Activated naive CD4-positive, alpha-beta T cell treated with anti-CD3 and anti-CD28 coated beads, Interleukin-2, amount 10 ng/mL, durations not matched to agents 7 days and 5 days (primary cell): ENCODE measurements around the gene HSPB3.
A peak's percentile ranks its signal among the peaks of the same experiment; 100 is the strongest.

Source experiments
- CTCF ChIA-PET: fragments of 350-600 bp; sonication (Branson Sonifier 250); formaldehyde crosslinking; loops from one replicate; lab custom pipeline; 2021; ENCODE audit warnings: antibody characterized with exemption; lab: Charles Lee
- DNase-seq: peaks from one replicate; pipeline ENCODE4 v3.0.0-alpha.2; 2020
- H3K27ac Mint-ChIP-seq: one replicate; pipeline ENCODE4 v1.8.0; 2021; ENCODE audit warnings: mild to moderate bottlenecking, moderate library complexity, mixed read lengths
- H3K27me3 Mint-ChIP-seq: one replicate; pipeline ENCODE4 v1.8.0; 2021; ENCODE audit warnings: mild to moderate bottlenecking, mixed read lengths
- H3K36me3 Mint-ChIP-seq: one replicate; pipeline ENCODE4 v1.8.0; 2021; ENCODE audit warnings: mixed read lengths
- H3K4me1 Mint-ChIP-seq: one replicate; pipeline ENCODE4 v1.8.0; 2021; ENCODE audit warnings: mixed read lengths
- H3K4me3 Mint-ChIP-seq: one replicate; pipeline ENCODE4 v1.8.0; 2021; ENCODE audit warnings: mild to moderate bottlenecking, moderate library complexity, mixed read lengths
- H3K9me3 Mint-ChIP-seq: one replicate; pipeline ENCODE4 v1.8.0; 2021; ENCODE audit warnings: mixed read lengths

HSPB3 gene

DNA sequence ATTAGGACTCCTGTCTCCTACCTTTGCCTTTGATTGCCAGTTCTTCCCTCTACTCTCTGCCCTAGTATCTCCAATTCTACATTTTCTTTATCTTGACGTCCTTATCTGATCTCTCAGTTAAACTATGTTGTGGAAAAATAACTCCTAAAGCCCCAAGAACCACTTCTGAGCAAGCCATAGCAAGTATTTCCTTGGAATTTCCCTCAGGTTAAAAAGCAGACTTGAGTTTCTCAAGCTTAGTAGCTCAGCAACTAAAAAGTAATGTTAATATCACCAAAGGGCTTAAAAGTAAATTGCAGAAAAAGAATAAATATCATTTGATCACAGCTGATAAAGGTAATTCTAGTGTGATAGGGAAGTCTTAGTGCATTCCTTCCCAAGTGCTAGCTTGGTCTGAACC lies 13.2 kb upstream of the HSPB3 start:
- H3K4me3 Mint-ChIP-seq = no peak overlapping the region
- H3K9me3 Mint-ChIP-seq = no peaks in the 10 kb centered on the region
- peaks cover 37% of the 10 kb centered on the region for H3K4me1 Mint-ChIP-seq
- no peak for DNase-seq
- peaks cover 13% of the 10 kb centered on the region for H3K27me3 Mint-ChIP-seq
- CTCF ChIA-PET = interaction anchor here (1.1 to 3.2 kb wide), 2 partner anchors 15 to 47 kb away, joined by 3 to 16 read pairs; no protein-coding TSS in a partner anchor
- peak overlapping the region; percentile 19 for H3K27ac Mint-ChIP-seq
- no peaks in the 10 kb centered on the region for H3K36me3 Mint-ChIP-seq

DNA sequence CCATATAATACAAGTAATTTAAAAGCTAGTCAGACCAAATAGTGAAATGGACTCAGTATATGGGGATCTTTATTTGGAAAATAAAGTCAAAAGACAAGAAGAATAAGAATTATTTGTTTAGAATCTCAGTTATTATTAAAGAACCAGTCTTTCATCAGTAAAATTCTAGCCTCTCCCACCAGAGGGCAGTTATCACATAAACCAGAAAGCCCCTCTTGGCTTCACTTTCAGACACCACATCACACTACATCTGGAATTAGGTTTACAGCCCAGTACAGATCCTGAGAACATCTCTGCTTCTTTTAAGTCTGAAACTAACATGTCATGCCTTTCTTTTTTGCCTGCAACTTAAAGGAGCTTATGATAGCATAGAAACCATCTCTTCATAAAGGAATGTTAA lies 12.2 kb upstream of the HSPB3 start:
- Mint-ChIP-seq H3K9me3 (no peaks in the 10 kb centered on the region), H3K4me1 (peaks cover 37% of the 10 kb centered on the region), H3K36me3 (no peaks in the 10 kb centered on the region), H3K27ac (no peak overlapping the region), H3K27me3 (peaks cover 13% of the 10 kb centered on the region), H3K4me3 (no peak overlapping the region)
- CTCF ChIA-PET = interaction anchor here (0.8 to 3.2 kb wide), 3 partner anchors 14 to 46 kb away, joined by 3 to 16 read pairs (median 3); no protein-coding TSS in a partner anchor
- no peak for DNase-seq

- H3K36me3 Mint-ChIP-seq = no peaks in the 10 kb centered on the region
- H3K4me3 Mint-ChIP-seq = no peak overlapping the region
- DNase-seq = no peak
- peaks cover 13% of the 10 kb centered on the region for H3K4me1 Mint-ChIP-seq
- H3K27me3 Mint-ChIP-seq = peaks cover 13% of the 10 kb centered on the region
- H3K9me3 Mint-ChIP-seq = no peaks in the 10 kb centered on the region
- CTCF ChIA-PET = interaction anchor here (2.9 kb wide), 1 partner anchor 44 kb away, joined by 10 read pairs; no protein-coding TSS in a partner anchor
- H3K27ac Mint-ChIP-seq = no peak overlapping the region
Measured at GRCh38 chr5:54445691-54446378, 9.7 kb upstream of the HSPB3 start.

DNA sequence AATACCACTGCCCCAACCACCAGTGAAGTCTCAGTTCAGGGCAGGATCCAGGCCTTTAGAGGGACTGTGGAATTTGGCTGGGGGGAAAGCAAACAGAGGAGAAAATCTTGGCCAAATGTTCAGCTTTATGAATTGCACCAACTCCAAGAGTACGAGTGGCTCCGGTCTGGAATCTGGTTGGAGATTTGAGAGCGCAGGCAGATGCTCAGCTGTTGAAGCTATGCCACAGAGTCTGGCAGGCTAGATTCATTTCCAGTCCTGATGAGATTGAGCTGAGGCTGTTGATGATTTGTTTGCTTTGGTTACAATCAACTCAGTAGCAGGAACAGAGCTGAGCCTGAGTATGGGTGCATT lies 9.1 kb upstream of the HSPB3 start:
- Mint-ChIP-seq H3K36me3 (no peaks in the 10 kb centered on the region), H3K4me1 (peaks cover 8% of the 10 kb centered on the region), H3K27ac (no peak overlapping the region), H3K9me3 (no peaks in the 10 kb centered on the region), H3K4me3 (no peak overlapping the region), H3K27me3 (peaks cover 13% of the 10 kb centered on the region)
- DNase-seq = no peak
- CTCF ChIA-PET = interaction anchor here (2.9 kb wide), 1 partner anchor 43 kb away, joined by 10 read pairs; no protein-coding TSS in a partner anchor

DNA sequence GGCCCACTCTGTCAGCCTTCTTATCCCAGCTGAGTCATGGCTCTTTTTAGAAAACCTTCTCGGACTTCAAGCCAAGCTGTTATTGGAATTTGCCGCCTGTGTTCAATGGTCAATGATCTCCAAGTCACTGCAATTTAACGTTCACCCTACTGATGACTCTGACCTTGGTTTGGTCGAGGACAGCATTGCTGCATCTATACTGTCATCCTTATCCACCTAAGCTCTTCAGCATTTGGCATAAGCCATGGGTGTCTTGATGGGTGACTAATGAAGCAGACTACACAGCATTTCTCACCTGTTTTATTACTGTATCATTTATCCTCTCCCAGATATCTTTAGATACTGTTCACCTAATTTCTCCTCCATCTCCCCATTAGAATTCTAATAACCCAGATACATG lies 5.6 kb upstream of the HSPB3 start:
- CTCF ChIA-PET = interaction anchor here (0.6 to 1.4 kb wide), 4 partner anchors 9 to 444 kb away, joined by 3 to 4 read pairs (median 4); no protein-coding TSS in a partner anchor
- Mint-ChIP-seq H3K9me3 (no peaks in the 10 kb centered on the region), H3K27ac (no peak overlapping the region), H3K36me3 (no peaks in the 10 kb centered on the region), H3K4me3 (no peak overlapping the region), H3K27me3 (peaks cover 23% of the 10 kb centered on the region), H3K4me1 (no peaks in the 10 kb centered on the region)
- no peak for DNase-seq

- Mint-ChIP-seq H3K4me1 (no peaks in the 10 kb centered on the region), H3K27ac (no peak overlapping the region), H3K27me3 (peaks cover 28% of the 10 kb centered on the region), H3K36me3 (no peaks in the 10 kb centered on the region), H3K4me3 (no peak overlapping the region), H3K9me3 (no peaks in the 10 kb centered on the region)
- CTCF ChIA-PET = interaction anchor here (0.6 to 1.0 kb wide), 2 partner anchors 10 to 444 kb away, joined by 3 to 4 read pairs; no protein-coding TSS in a partner anchor
- DNase-seq = no peak
Measured at GRCh38 chr5:54450542-54450941, 5.0 kb upstream of the HSPB3 start.

DNA sequence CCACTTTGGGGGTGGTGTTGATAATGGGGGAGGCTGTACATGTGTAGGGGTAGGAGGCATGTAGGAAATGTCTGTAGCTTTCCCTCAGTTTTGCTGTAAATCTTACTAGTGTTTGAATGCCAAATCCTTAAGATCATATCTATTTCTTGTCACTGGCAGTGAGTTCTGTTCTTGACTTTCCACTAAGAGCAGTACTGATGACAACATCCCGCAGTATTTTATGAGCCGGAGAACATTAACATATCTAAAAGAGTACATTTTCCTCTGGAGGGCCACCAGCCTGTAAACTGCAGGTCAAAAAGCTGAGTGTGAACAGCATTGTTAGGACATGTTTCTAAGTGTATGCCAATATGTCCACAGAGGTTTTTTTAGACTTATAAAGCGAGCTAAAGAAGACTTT lies 2.5 kb upstream of the HSPB3 start:
- Mint-ChIP-seq H3K9me3 (no peaks in the 10 kb centered on the region), H3K4me3 (no peak overlapping the region), H3K27me3 (peaks cover 21% of the 10 kb centered on the region), H3K27ac (no peak overlapping the region), H3K36me3 (no peaks in the 10 kb centered on the region), H3K4me1 (no peaks in the 10 kb centered on the region)
- CTCF ChIA-PET = no interaction called here
- DNase-seq = no peak

- no peaks in the 10 kb centered on the region for H3K4me1 Mint-ChIP-seq
- H3K27me3 Mint-ChIP-seq = peaks cover 30% of the 10 kb centered on the region
- no peak overlapping the region for H3K4me3 Mint-ChIP-seq
- DNase-seq = no peak
- no peaks in the 10 kb centered on the region for H3K9me3 Mint-ChIP-seq
- CTCF ChIA-PET = interaction anchor here (1.4 kb wide), 1 partner anchor 35 kb away, joined by 3 read pairs; no protein-coding TSS in a partner anchor
- H3K27ac Mint-ChIP-seq = no peak overlapping the region
- no peaks in the 10 kb centered on the region for H3K36me3 Mint-ChIP-seq
Measured at GRCh38 chr5:54454602-54455001, 897 bp upstream of the HSPB3 start.

DNA sequence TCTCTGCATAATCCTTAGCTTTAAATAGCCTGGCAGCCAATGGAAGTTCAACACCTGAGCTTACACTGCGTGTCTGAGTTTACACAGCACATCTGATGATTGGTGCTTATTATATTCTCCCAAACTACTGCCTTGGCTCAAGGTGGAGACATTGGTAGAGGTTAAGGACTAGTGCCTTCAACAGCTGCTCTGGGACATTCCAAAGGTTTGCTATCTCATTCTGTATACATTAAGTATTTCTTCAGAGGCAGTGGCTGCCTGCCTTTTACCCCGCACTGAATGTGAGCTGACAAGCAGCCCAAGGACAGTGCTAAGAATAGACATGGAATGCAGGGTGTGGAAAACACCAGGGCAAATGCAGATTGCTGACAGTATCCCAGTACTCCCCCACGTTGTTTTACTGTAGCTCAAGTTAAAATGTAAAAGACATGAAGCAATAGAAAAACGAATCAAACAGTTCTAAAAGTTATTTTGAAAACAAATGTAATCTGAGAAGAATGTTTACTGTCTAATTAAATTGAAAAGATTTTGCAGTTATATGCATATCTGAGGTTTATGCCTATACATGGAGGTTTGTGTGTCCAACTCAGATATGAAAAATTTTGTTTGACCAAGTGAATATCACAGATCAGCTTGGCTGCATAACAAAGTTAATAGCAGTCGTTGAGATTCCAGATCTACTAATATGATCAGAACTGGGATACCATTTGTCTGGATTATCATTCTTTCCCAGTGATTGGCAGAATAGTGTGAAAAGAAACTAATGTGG lies 1.8 kb downstream of the HSPB3 start:
- H3K9me3 Mint-ChIP-seq = peaks cover 6% of the 10 kb centered on the region
- H3K27me3 Mint-ChIP-seq = peaks cover 37% of the 10 kb centered on the region
- H3K4me3 Mint-ChIP-seq = no peak overlapping the region
- DNase-seq = no peak
- no peaks in the 10 kb centered on the region for H3K4me1 Mint-ChIP-seq
- no peaks in the 10 kb centered on the region for H3K36me3 Mint-ChIP-seq
- CTCF ChIA-PET = interaction anchor here (1.2 kb wide), 1 partner anchor 14 kb away, joined by 3 read pairs; no protein-coding TSS in a partner anchor
- no peak overlapping the region for H3K27ac Mint-ChIP-seq

DNA sequence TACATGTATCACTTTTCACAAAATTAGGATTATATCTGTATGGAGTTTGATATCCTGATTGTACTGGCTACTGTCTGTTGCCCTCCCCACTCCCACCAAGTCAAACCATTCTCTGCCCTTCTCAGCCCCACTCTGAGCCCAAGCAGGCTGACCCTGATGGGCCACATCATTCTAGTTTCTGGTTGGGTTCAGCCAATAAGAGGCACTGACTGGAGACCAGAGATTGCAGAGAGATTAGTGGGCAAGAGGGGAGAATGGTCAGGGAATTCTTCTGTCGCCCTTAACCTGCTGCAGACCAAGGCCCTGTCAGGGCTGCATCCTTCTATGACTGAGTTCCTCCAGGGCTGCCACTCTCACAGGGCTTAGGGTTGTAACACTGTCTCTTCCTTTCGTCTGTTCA lies 2.7 kb downstream of the HSPB3 start:
- H3K4me3 Mint-ChIP-seq = no peak overlapping the region
- no peaks in the 10 kb centered on the region for H3K4me1 Mint-ChIP-seq
- DNase-seq = no peak
- H3K27me3 Mint-ChIP-seq = peaks cover 34% of the 10 kb centered on the region
- peaks cover 6% of the 10 kb centered on the region for H3K9me3 Mint-ChIP-seq
- no peak overlapping the region for H3K27ac Mint-ChIP-seq
- H3K36me3 Mint-ChIP-seq = no peaks in the 10 kb centered on the region
- CTCF ChIA-PET = no interaction called here

DNA sequence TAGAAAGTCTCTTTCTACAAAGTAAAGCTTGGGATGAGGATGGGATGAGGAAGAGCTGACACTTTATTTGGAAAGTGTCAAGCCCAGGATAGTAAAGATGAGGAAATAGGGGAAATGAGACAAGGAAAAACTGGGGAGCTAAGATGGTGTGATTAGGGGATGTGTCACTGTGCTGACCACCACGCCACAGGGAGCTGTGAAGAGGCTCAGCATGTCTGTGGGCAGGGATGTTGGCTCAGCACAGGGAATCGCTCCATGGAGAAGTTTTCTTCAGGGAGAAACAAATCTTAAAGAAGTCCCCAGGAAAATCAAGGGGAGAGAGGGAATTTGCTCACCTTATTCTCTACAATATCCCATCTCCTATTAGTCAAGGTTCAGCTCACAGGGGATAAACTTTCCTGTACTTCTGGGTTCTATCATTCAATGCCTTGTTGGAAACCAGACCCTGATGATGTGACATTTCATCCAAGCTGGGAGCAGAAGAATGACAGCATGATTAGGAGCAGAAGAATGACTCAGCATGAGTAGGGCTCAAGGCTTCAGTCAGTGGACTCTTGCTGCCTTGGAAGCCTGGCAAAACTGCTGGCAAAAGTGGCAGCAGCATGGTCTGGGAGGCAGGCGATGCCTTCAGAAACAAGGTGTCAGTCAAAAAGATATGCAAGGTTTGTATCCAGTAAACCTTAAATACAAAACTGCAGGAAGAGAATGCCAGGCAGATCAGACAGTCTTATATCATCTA lies 4.9 kb downstream of the HSPB3 start:
- H3K27ac Mint-ChIP-seq = no peak overlapping the region
- peaks cover 6% of the 10 kb centered on the region for H3K9me3 Mint-ChIP-seq
- H3K4me3 Mint-ChIP-seq = no peak overlapping the region
- no peaks in the 10 kb centered on the region for H3K36me3 Mint-ChIP-seq
- CTCF ChIA-PET = interaction anchor here (0.6 kb wide), 1 partner anchor 252 kb away, joined by 5 read pairs; no protein-coding TSS in a partner anchor
- DNase-seq = no peak
- H3K4me1 Mint-ChIP-seq = no peaks in the 10 kb centered on the region
- H3K27me3 Mint-ChIP-seq = peaks cover 29% of the 10 kb centered on the region

DNA sequence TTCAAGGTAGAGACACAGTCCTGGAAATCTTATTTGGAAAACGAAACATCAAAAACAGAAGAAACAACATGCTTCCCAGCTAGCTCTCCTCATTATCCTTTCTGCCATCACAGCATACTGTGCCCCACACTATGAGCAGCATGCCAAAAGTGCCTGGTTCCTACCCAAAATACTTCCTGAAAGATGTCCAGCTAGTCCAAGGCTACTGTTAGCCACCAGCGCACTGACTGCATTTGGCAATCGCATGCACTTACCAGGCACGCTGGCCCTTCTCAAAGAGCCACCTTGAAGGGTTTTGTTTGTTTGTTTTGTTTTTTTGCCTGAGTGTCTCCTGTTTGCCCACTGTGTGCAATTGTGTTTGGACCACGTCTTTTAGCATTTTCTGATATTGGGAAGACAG lies 6.8 kb downstream of the HSPB3 start:
- H3K27me3 Mint-ChIP-seq = peaks cover 23% of the 10 kb centered on the region
- no peaks in the 10 kb centered on the region for H3K36me3 Mint-ChIP-seq
- peaks cover 6% of the 10 kb centered on the region for H3K9me3 Mint-ChIP-seq
- no peak overlapping the region for H3K27ac Mint-ChIP-seq
- CTCF ChIA-PET = no interaction called here
- DNase-seq = no peak
- no peak overlapping the region for H3K4me3 Mint-ChIP-seq
- no peaks in the 10 kb centered on the region for H3K4me1 Mint-ChIP-seq

- Mint-ChIP-seq H3K9me3 (peaks cover 6% of the 10 kb centered on the region), H3K4me1 (no peaks in the 10 kb centered on the region), H3K4me3 (no peak overlapping the region), H3K27ac (no peak overlapping the region), H3K27me3 (peaks cover 21% of the 10 kb centered on the region), H3K36me3 (no peaks in the 10 kb centered on the region)
- no peak for DNase-seq
- CTCF ChIA-PET = no interaction called here
Measured at GRCh38 chr5:54463713-54464112, 8.2 kb downstream of the HSPB3 start.

DNA sequence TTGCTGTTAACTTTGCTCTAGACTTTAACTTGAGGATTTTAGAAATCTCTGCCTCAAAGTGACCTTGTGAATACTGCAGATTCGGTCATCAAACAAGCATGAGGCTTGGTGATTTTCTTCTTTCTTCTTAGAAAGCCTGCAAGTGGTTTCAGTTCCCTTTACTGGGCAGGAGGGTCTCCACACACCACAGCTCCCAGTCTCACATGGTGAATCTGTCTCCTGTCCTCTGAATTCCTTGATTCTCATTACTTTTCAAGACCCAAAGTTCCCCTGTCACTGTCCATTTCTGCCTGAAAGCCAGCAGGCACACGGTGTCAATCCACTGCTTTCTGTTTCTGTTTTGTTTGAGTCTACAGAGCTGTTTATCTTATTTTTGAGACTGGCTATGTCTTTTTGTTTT lies 14.1 kb downstream of the HSPB3 start:
- Mint-ChIP-seq H3K27me3 (peaks cover 6% of the 10 kb centered on the region), H3K4me3 (peak overlapping the region; percentile 1), H3K9me3 (no peaks in the 10 kb centered on the region), H3K36me3 (no peaks in the 10 kb centered on the region), H3K27ac (no peak overlapping the region), H3K4me1 (peaks cover 5% of the 10 kb centered on the region)
- CTCF ChIA-PET = no interaction called here
- no peak for DNase-seq
